Fibroblast of skin of scalp (primary cell): ENCODE results near the gene ARHGAP45. TPM values are rescaled to one million over a fixed set of nuclear protein-coding genes. Genes with fewer than 3 reads are reported as not detected.
"Not testable (repeated sequence)": the region's sequence is repeated elsewhere in the genome, so short reads cannot be mapped to it uniquely, and the experiment has no call there.

ENCODE experiments used
- DNase-seq: peaks from one replicate; pipeline ENCODE4 v3.0.0-alpha.2; 2013
- polyA plus RNA-seq, 2 experiments: library from polyadenylated mRNA; unstranded; fragments of 120-200 nt; gene quantifications; one replicate each; pipeline ENCODE4 v1.2.1, GENCODE V29; 2013; ENCODE audit not compliant: insufficient read length in 2 of 2

Gene ARHGAP45, protein sequence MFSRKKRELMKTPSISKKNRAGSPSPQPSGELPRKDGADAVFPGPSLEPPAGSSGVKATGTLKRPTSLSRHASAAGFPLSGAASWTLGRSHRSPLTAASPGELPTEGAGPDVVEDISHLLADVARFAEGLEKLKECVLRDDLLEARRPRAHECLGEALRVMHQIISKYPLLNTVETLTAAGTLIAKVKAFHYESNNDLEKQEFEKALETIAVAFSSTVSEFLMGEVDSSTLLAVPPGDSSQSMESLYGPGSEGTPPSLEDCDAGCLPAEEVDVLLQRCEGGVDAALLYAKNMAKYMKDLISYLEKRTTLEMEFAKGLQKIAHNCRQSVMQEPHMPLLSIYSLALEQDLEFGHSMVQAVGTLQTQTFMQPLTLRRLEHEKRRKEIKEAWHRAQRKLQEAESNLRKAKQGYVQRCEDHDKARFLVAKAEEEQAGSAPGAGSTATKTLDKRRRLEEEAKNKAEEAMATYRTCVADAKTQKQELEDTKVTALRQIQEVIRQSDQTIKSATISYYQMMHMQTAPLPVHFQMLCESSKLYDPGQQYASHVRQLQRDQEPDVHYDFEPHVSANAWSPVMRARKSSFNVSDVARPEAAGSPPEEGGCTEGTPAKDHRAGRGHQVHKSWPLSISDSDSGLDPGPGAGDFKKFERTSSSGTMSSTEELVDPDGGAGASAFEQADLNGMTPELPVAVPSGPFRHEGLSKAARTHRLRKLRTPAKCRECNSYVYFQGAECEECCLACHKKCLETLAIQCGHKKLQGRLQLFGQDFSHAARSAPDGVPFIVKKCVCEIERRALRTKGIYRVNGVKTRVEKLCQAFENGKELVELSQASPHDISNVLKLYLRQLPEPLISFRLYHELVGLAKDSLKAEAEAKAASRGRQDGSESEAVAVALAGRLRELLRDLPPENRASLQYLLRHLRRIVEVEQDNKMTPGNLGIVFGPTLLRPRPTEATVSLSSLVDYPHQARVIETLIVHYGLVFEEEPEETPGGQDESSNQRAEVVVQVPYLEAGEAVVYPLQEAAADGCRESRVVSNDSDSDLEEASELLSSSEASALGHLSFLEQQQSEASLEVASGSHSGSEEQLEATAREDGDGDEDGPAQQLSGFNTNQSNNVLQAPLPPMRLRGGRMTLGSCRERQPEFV
- 5.6 TPM for polyA plus RNA-seq (2013, experiment 1 of 2; ENCODE audit: insufficient read length)
- 6.0 TPM for polyA plus RNA-seq (2013, experiment 2 of 2; ENCODE audit: insufficient read length)

DNA sequence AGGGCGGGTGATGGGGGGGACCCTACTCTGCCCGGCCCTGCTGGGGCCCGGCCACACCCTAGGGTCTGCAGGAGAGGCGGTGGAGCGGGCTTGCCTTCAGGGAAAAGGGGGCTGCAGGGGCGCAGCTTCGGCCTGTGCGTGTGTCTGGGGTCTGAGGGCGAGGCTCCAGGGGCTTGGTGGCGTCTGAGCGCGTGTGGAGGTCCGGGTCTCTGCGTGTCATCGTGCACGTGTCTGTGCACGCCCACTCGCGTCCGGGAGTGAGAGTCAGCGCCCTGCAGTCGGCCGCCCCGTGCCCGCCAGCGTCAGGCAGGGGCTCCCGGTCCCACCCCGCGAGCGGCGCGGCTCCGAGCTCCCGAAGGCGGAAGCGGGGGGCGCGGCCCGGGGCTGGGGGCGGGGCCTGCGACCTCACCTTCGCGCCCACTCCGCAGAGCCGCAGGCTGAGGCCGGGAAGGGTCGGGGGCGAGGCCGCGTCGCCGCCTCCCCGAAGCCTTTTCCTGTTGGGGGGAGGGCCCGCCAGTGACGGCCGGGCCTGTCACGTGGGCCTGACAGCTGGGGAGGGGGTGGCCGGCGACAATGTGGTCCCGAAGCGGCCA, at the start of gene ARHGAP45:
TSS of gene ARHGAP45 (plus strand) at position 420 of the 593 bp plus-strand sequence. CDS start 239 bp downstream, outside the sequence.
- no peak for DNase-seq

DNA sequence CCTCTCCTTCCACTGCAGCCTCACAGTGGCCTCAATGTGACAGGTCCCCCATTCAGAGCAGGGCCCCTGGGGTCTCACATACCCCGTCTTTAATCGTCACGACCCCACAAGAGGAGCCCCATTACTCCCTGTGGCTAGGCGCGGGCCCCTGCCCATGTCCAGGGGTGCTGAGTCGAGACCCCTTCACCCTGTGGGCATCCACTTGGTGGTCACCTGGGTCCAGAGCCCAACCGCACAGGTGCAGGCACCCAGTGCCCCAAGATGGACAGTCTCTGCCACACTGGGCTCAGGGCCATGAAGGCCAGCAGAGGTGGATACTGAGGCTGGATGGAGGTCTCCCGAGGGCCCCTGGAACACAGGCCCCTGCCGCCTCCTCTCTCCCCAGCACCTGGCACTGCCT, 49.1 kb upstream of the ARHGAP45 start:
- no peak for DNase-seq

- no peak for DNase-seq
Measured at GRCh38 chr19:1018393-1018792, 48.6 kb upstream of the ARHGAP45 start.

GRCh38 chr19:1018932-1019615, 47.9 kb upstream of the ARHGAP45 start:
- DNase-seq, result no peak

GRCh38 chr19:1019616-1019961, 47.4 kb upstream of the ARHGAP45 start:
- no peak for DNase-seq

DNA sequence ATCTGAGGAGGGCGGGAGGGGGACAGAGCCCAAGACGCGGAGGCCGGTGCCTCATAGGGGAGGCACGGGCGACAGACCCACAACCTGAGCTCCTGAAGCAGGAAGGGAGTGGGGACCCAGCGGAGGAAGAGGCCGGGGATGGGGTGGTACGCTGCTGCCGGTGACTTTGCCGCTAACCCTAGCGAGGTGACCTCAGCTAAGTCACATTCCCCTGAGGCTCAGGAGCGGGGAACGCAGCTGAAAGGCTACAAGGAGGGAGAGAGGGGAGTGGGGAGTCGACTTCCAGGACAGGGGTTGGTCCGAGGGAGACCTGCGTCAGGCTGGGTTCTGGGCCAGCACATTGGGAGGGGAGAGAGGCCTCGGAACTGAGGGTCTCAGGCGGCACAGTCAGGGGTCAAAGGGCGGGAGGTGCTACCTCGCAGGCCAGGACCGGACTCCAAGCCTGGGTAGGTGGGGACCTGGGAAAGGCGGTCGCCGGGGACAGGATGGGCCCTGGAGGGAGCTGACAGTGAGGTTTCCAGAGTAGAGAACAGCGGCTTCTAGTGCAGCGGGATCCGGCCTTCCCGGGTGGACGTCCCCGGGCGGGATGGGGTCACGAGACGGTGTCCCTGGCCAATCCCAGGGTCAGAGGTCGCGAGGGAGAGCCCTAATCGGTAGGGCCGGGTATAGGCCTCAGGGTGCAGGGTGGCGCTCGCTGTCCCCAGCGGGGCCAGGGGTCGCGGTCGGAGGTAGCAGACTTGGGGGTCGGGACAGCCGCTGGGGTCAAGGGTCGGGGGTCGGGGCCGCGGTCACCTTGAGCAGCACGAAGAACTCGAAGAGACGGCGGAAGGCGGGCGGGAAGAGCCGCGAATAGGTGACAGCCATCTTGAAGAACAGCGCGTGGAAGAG, 46.7 kb upstream of the ARHGAP45 start:
- DNase-seq, result no peak

DNA sequence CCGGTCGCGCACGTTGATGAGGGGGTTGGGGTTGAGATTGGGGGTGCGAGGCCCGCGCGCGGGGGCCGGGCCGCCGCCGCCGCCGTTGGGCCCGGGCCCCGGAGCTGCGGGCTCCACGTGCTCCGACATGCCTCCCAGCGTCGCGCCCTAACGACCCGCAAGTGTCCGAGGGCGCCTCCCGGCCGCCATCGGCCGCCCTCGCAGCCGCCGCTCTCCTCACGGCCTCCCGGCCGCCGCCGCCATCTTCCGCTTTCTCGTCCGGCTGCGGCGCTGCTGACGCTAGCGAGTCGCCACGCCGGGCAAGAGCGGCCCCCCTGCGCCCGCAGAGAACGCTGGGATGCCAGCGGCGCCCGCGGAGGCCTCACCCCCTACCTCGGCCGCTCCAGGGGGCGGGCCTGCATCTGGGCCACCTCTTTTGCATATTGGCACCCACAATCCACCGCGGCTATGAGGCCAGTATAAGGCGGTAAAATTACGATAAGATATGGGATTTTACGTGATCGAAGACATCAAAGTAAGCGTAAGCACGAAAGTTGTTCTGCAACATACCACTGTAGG, 46.0 kb upstream of the ARHGAP45 start, which contains the start of gene TMEM259:
TSS of gene TMEM259 (minus strand) at position 256 of the 558 bp plus-strand sequence. CDS start at position 129, 127 bp downstream.
- peak; percentile 99 for DNase-seq

DNA sequence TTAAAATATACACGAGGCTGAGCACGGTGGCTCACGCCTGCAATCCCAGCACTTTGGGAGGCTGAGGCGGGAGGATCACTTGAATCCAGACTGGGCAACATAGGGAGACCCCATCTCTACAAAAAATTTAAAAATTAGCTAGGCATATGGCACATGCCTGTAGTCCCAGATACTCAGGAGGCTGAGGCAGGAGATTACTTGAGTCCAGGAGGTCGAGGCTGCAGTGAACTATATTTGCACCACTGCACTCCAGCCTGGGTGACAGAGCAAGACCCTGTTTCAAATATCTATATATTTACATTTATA, 43.1 kb upstream of the ARHGAP45 start:
- not testable (repeated sequence) for DNase-seq

GRCh38 chr19:1025080-1025479, 41.9 kb upstream of the ARHGAP45 start:
- not testable (repeated sequence) for DNase-seq

- DNase-seq, result peak; percentile 86
Measured at GRCh38 chr19:1025960-1026782, 40.8 kb upstream of the ARHGAP45 start, which contains the start of gene CNN2. CNN2 (plus strand) TSS chr19:1026608; CDS start chr19:1026662, 54 bp downstream.

DNA sequence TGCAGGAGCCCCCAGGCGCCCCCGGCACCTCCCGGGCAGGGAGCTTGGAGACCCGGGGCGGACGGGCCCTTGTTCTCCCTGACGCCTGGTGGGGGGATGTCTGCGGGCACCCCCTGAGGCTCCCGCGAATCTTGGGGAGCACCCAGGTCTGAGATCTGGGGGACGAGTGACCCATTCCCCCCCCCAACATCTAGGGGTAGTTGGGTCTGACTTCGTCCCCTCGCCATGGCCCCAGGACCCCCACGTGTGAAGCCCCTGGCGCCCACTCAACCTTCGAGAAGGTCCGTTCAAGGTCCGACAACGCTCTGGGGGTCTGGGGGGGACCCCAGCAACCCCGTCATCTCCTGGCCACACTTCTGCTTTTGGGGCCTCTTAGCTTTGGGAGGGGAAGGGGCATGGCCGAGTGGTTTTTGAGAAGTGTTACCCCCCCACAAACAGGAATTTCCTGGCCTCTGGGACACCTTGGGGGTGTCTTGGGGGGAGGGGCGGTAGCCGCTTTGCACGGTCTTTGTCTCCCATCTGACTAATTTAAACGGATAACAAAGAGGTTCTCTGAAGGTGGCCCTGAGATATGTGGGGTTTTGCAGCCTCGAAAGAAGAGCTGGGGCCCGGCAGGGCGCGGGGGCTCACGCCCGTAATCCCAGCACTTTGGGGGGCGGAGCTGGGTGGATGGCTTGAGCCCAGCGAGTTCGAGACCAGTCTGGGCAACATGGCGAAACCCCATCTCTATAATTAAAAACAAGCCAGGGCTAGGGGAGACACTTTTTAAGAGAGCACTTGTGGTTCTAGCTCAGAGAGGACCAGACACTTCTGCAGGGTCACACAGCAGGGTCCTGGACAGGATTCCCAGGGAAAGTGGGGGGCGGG, 40.0 kb upstream of the ARHGAP45 start:
- DNase-seq, result peak; percentile 34

DNA sequence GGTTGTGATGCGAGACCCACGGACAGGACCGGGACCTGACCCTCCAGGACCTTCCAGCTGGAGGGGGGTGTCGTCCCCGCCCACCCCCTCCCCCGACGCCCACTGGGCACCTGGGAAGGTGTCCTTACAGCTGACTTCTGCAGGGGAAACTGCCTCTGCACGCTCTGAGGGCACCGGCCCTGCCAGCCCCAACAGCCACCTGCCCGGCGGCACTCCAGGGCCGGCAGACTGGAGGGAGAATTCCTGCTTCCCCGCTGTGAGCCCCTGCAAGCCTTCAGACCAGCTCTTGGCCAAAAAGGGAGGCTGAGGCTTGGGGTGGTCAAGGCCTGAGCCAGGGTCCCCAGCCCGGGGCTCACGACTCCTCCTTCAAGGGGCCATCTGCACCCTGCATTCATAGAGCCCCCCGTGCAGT, 39.3 kb upstream of the ARHGAP45 start:
- DNase-seq, result no peak

GRCh38 chr19:1028062-1028926, 38.7 kb upstream of the ARHGAP45 start:
- peak; percentile 99 for DNase-seq

GRCh38 chr19:1032264-1032867, 34.6 kb upstream of the ARHGAP45 start:
- no peak for DNase-seq

DNA sequence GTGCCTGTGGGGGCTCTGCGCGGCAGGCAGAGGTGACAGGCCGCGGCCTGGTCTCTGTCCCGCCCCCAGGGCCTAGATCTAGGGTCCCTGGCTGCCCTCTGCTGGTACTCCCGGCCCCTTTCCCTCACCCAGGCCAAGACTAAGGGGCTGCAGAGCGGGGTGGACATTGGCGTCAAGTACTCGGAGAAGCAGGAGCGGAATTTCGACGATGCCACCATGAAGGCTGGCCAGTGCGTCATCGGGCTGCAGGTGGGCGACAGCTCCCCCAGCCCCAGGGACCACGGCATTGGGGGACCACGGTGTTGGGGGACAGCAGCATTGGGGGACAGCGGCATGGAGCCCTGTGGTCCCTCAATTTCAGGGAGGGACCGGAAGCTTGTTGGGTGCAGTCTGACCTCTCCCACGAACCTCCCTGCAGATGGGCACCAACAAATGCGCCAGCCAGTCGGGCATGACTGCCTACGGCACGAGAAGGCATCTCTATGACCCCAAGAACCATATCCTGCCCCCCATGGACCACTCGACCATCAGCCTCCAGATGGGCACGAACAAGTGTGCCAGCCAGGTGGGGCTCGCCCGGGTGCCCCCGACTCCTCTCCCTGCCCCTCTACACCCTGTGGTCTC, 30.9 kb upstream of the ARHGAP45 start:
- no peak for DNase-seq

- DNase-seq, result no peak
Measured at GRCh38 chr19:1037621-1038064, 29.3 kb upstream of the ARHGAP45 start.
